PC-9 (cell line): ENCODE data around the gene SLC45A2.

ENCODE experiments used
- EZH2 ChIP-seq: fragments of 200-600 bp; sonication (generic); IDR thresholded peaks from 2 replicates; pipeline ENCODE4 v1.8.0; 2017; ENCODE audit warnings: antibody characterized with exemption, low read depth
- TF ChIP-seq, protein P1 (sequence below): fragments of 200-600 bp; sonication (generic); conservative IDR thresholded peaks from 2 replicates; pipeline ENCODE4 v1.6.1; 2017; ENCODE audit warnings: mixed run types, antibody characterized with exemption, mild to moderate bottlenecking, moderate library complexity

DNA sequence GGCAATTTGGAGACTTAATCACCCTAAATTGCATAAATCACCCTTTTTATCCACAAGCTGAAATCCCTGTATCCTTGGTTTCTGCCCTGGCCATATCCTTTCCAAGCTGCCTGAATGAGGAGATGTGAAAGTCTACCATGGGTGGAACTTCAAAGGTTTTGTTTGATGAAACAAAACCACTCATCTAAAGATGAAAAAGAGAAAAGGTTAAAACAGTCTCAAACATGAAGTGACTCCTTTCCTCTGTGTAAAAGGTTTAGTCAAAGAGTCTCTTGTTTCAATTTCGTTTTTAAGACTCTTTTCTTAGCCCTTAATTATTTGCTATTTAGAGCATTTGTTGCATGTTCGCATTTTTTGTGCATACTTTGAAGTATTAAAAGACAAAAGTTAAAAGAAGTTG is 11.2 kb downstream of the SLC45A2 start:
- TF ChIP-seq, protein P1, sequence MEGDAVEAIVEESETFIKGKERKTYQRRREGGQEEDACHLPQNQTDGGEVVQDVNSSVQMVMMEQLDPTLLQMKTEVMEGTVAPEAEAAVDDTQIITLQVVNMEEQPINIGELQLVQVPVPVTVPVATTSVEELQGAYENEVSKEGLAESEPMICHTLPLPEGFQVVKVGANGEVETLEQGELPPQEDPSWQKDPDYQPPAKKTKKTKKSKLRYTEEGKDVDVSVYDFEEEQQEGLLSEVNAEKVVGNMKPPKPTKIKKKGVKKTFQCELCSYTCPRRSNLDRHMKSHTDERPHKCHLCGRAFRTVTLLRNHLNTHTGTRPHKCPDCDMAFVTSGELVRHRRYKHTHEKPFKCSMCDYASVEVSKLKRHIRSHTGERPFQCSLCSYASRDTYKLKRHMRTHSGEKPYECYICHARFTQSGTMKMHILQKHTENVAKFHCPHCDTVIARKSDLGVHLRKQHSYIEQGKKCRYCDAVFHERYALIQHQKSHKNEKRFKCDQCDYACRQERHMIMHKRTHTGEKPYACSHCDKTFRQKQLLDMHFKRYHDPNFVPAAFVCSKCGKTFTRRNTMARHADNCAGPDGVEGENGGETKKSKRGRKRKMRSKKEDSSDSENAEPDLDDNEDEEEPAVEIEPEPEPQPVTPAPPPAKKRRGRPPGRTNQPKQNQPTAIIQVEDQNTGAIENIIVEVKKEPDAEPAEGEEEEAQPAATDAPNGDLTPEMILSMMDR, result no peak
- TF ChIP-seq EZH2, result no peak
